Measurements from ENCODE around the gene ATP9A. TPM values are rescaled to one million over a fixed set of nuclear protein-coding genes. Genes with fewer than 3 reads are reported as not detected.

Gene ATP9A
- total RNA-seq, 1 experiment from 2014 or later, result 12.1 TPM

DNA sequence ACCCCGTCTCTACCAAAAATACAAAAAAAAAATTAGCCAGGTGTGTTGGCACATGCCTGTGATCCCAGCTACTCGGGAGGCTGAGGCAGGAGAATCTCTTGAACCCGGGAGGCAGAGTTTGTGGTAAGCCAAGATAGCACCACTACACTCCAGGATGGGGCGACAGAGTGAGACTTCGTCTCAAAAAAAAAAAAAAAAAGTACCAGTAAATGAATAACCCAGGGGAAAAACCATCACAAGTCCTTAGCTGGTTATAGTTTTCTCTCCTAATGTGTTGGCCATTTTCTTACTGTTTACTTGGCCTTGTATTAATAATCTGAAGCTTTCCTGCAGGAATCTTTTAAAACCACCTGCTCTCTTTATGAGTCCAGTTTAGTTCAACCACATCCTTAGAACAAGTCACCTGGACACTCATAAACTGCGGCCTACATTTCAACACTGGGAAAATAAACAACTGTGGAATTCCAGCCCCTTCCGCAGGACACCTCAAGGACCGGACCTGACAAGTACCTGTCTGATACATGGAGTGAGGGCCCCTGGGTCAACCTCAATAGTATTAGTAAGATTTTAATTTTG is 102.6 kb downstream of the ATP9A start:
- no CpG with 5 or more reads among the region's 8 CpGs for WGBS (ENCODE audit: extremely low coverage, insufficient read length, low lambda C conversion rate)
- Histone ChIP-seq H2AFZ (ENCODE audit: low read length) (no peak overlapping the region), H3K79me1 (ENCODE audit: insufficient read depth, low read depth, low read length, poor library complexity, severe bottlenecking) (no peaks in the 10 kb centered on the region), H3K27ac (ENCODE audit: insufficient read length, low read depth, low read length) (no peak overlapping the region), H2BK120ac (ENCODE audit: low read depth, low read length, poor library complexity, severe bottlenecking) (no peak overlapping the region), H3K4me2 (ENCODE audit: insufficient read depth, insufficient read length, low read length) (no peak overlapping the region), H4K91ac (ENCODE audit: insufficient read length, low read depth, low read length) (no peak overlapping the region), H3K23ac (ENCODE audit: insufficient read length, low read depth, low read length) (no peak overlapping the region), H3K79me2 (ENCODE audit: insufficient read depth, low read length) (no peaks in the 10 kb centered on the region), H2BK12ac (ENCODE audit: insufficient read length, low read depth, low read length) (no peak overlapping the region), H3K18ac (ENCODE audit: insufficient read length, low read depth, low read length) (no peak overlapping the region), H2BK15ac (ENCODE audit: low read depth, low read length) (no peak overlapping the region), H3K4me1 (ENCODE audit: insufficient read depth, low read length) (peaks cover 2% of the 10 kb centered on the region), H4K8ac (replicated peaks; ENCODE audit: insufficient read length, low read depth, low read length) (no peak overlapping the region), H3K23me2 (ENCODE audit: insufficient read length, low read depth, low read length, poor library complexity, severe bottlenecking) (no peaks in the 10 kb centered on the region), H4K5ac (ENCODE audit: insufficient read length, low read depth, low read length) (no peak overlapping the region), H3K9me3 (ENCODE audit: control insufficient read depth, low read depth, low read length) (no peaks in the 10 kb centered on the region), H3K56ac (ENCODE audit: insufficient read length, low read depth, low read length) (no peak overlapping the region), H3K14ac (ENCODE audit: insufficient read depth, low read length) (no peak overlapping the region), H3K9ac (ENCODE audit: extremely low read depth, insufficient read length, low read length) (no peak overlapping the region), H3T11ph (ENCODE audit: low read length) (no peak overlapping the region), H2AK5ac (ENCODE audit: insufficient read length, low read length) (no peak overlapping the region), H2BK20ac (ENCODE audit: low read depth, low read length, poor library complexity, severe bottlenecking) (no peak overlapping the region), H4K20me1 (ENCODE audit: control insufficient read depth, insufficient read depth, insufficient read length) (no peaks in the 10 kb centered on the region), H3K27me3 (ENCODE audit: insufficient read depth, low read length) (no peaks in the 10 kb centered on the region), H2BK5ac (ENCODE audit: insufficient read length, low read length) (no peak overlapping the region), H3K4ac (ENCODE audit: low read depth, low read length) (no peak overlapping the region)
- H3K27me3 Mint-ChIP-seq (ENCODE audit: low read depth), result no peaks in the 10 kb centered on the region
- no peak for DNase-seq
- H3K36me3 Mint-ChIP-seq (ENCODE audit: insufficient read depth in 1 of 3, low read depth in 3 of 3), result peaks cover 0 to 9% (median 2%) of the 10 kb centered on the region in 3 experiments; a peak in 3 of 7 replicates
- H3K4me1 Mint-ChIP-seq, result peaks cover 12 to 16% of the 10 kb centered on the region in 2 experiments
- H3K4me3 Mint-ChIP-seq, result no peak overlapping the region
- H3K9me3 Mint-ChIP-seq, result no peaks in the 10 kb centered on the region
- TF ChIP-seq, protein P1, sequence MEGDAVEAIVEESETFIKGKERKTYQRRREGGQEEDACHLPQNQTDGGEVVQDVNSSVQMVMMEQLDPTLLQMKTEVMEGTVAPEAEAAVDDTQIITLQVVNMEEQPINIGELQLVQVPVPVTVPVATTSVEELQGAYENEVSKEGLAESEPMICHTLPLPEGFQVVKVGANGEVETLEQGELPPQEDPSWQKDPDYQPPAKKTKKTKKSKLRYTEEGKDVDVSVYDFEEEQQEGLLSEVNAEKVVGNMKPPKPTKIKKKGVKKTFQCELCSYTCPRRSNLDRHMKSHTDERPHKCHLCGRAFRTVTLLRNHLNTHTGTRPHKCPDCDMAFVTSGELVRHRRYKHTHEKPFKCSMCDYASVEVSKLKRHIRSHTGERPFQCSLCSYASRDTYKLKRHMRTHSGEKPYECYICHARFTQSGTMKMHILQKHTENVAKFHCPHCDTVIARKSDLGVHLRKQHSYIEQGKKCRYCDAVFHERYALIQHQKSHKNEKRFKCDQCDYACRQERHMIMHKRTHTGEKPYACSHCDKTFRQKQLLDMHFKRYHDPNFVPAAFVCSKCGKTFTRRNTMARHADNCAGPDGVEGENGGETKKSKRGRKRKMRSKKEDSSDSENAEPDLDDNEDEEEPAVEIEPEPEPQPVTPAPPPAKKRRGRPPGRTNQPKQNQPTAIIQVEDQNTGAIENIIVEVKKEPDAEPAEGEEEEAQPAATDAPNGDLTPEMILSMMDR (conservative IDR thresholded peaks at IDR 0.05), result no peak
- no peak overlapping the region; a peak in 1 of 7 replicates for H3K27ac Mint-ChIP-seq

All from H9 (cell line).